ENCODE results near the gene CRYBA2.

GRCh38 chr2:218944759-218945404 is 48.3 kb downstream of the CRYBA2 start:
- no peak for TF ChIP-seq CTCF (conservative IDR thresholded peaks at IDR 0.05; ENCODE audit: low read length)
- TF ChIP-seq EZH2phosphoT487 (IDR thresholded peaks at IDR 0.05; ENCODE audit: borderline replicate concordance, low read depth, low read length) = no peak
